NCI-H2227 treated with DMSO at 0.1 percent for 48 hours (cell line): ENCODE measurements around the gene DPYSL4.

ENCODE experiments used
- DNase-seq: peaks from one replicate; lab custom pipeline; 2025; lab: John Stamatoyannopoulos, UW

DPYSL4 gene

DNA sequence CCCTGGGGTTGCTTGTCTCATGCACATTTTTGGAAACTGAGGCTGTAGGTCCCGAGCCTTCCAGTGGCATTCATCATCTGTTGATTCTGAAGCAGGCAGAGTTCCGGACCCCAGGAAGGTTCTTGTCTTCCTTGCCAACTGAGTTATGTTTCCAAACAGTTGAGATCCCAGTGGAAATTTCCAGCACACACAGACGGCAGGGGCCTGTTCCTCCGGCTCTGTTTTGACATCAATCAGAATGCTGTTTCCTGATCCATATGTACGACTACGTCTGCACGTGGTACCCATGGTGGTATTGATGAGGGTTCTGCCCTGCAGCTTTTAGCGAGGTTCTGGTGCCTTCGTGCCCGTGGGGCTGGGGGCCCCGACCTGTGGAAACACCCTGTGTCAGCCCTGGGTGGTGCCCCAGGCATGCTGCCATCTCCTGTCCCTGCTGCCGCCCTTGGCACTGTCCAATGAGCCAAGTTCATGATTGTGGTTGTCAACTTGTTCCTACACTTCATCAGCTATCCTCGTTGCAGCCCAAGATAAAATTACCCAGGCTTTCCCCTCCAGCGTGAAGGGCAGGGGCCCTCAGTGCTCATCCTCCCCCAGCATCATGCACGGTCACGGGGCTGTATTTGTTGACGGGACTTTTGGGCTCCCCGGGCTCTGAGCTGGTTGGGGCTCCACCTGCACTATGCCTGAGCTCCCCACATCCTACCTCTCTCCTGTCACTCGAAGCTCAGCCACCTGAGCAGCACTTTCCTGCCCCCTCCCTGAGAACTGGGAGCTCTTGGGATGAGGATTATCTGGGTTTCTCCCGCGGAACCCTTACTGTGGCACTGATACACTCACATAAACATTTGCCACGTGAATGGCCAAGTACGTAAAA is 7.8 kb upstream of the DPYSL4 start:
- DNase-seq: no peak

DNA sequence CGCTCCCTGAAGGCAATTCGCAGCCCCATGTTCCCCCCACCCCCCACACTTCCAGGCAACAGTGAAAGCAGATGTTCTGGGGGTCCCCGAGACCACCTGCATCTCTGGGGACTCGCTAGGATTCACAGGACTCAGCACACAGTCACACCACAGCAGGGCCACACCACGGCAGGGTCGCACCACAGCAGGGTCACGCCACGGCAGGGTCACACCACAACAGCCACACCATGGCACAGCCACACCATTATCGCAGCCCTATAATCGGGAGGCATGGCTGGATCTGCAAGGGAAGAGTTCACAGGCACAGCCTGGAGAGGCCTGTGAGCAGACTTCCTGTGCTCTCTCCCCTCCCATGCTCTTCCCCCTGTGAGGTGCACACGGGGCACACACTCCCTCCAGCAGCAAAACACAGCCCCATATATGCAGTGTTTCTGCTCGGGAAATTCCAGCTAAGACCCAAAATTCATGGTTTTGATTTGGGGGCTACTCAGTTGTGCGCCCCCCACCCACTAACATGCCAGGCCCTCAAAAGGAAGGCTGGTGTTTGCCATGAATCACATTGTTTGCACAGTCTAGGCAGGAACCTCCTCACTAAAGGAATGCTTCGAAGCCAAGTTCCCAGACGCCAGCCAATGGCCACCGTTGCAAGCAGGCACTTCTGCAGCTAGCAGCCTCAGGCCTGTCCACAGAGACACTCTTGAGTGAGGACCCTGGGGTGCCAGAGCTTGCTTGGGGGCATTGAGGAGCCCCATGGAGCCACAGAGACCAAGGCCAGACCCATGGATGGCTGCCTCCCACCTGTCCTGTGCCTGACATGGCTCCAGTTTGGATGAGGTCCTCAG is 7.0 kb upstream of the DPYSL4 start:
- no peak for DNase-seq

DNA sequence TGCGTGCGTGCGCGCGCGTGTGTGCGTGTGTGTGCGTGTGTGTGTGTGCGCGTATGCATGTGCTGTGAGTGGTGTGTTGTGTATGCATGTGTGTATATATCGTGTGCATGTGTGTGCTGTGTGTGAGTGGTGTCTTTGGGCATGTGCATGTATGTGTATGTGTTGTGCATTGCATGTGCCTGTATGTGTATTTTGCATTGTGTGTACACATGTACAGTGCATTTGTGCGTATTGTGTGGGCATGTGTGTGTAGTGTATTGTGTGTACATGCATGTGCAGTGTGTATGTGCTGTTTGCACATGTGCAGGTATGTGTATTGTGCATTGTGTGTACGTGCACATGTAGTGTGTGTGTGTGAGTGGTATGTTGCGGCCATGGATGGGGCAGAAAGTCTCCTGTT is 6.0 kb upstream of the DPYSL4 start:
- DNase-seq: no peak

DNA sequence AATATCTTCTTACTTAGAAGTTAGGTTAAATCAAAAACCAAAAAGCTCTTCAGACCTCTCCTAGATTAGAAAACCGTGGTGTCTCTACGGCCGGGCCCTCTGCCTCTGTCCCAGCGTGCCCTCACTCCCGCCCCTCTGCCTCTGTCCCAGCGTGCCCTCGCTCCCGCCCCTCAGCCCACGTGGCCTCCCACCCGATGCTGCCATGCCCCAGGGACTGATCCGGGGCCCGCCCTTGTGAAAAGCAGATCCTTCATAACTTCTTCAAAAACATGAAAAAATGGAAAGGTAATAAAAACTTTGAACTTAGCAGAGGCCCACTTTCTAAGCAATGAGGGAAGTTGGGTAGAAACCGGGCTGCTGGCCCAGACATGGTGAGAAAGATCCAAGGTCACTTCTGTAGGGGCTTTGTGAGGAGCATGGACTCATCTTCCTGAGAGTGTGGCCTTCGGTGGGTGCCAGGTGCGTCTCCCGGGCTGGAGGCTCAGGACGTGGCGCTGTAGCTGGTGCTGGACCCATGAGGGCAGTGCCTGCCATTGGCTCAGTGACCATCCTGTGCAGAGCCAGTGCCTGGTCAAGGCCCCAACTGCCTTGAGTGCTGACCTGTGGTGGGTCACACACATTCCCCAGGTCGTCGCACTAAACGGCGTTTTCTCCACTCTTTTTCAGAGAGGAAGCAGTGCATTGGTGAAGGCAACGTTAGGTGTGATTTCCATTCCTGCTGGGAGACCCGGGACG is 4.9 kb upstream of the DPYSL4 start:
- no peak for DNase-seq

DNA sequence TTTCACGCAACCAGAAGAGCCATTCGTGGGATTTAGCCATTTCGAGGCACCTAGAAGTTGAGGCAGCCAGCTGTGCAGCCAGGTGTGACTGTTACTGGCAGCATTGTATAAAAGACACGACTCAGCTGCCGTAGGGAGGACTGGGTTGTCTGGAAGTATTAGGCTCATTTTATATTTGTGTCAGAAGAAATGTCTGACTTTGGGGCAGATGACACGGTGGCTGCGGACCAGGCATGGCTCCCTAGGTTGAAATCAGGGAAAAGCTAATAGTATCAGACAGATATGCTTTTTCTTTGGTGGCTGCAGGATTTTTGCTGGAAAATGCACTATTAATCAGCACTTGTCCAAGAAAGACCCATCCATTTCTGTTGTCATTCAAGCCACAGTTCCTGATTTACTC is 4.2 kb upstream of the DPYSL4 start:
- no peak for DNase-seq

DNA sequence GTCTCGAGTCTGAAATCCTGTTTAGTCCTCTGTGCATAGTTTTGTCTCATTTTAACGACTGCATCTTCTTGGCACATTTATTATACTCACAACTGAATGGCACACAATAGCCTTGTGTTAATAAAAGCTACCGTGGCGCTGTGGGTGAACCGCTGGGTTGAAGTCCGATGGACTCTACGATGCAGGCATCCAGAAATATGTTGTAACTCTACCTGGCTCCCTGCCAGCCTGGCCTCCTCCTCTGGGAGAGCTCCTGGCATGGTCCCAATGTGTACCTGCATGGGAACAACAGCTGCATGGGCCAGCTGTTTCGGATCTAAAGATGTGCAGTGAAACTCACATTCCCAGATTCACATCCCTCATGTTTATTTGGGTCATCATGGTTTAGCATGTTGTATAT is 3.7 kb upstream of the DPYSL4 start:
- no peak for DNase-seq

DNA sequence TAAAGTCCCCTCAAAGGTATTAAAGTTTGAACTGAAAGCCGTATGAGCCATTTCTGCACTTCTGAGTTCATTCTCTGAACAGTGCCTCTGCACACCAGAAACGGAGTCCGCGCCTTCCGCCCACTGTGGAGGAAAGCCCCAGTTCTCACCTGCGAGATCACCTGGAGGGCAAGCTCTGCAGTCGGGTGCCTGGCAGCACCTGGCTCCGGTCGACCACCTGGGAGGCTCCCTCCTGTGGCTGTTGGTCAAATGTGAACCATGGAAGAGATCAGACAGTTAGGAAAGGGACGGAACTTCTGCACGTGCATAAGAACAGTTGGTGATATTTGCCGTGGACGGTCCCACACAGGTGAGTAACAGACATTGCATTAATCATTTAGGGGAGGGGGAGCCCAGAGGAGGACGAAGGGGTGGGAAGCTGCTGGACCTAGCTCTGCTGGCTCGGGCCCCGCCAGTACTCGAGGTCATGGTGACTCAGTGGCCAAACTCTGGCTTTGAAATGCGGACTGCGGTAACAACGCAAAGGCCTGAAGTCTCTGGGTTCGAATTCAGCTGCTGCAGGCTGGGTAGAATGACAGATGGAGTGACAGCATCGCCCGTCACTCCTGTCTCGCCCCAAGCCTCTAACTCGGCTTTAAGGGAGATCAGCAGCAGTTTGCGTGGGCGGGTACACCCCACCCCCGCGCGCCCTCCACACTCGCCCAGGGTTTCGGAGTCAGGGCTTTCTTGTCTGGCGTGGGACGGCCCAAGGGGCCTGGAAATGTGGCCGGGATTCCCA is 1.7 kb upstream of the DPYSL4 start:
- no peak for DNase-seq

DNA sequence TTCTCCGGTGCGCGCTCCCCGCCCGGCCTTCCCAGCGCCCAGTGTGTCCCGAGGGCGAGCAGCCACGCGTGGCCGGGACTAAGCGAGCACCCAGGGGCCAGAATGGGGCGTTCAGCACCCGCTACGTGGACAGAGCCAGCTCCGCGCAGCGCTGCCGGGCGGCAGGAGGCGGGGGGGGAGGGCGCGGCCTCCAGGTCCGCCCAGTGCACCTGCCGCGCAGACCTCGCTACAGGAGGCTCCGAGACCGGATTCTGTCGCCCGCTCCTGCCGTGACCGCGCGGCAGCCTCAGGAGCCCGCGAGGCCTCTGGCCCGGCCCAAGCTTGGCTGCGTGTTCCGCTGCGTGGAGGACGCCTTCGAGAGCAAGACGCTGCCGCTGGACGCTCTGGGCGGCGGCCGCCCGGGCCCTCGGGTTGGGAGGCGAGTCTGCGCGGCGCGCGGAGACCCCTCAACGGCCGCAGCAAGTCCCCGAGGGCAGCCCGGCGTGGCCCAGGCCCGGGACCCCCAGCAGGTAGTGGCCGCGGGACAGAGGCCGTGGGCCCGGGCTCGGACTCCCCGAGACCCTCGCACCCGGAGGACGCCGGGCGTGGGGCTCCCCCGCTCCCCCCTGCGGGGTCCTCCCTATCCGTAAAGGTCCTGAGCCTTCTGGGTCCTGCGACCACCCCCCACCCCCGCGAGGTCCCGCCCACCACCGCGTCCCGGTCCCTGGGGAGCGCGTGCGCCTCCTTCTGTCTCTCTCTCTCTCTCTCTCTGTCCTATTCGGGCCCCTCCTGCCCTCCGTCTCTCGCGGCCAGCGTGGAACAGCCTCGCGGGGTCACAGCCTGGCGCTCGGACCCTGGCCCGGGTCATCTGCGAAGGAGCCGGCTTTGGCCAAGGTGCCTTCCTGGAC is 904 bp upstream of the DPYSL4 start:
- DNase-seq: no peak

DNA sequence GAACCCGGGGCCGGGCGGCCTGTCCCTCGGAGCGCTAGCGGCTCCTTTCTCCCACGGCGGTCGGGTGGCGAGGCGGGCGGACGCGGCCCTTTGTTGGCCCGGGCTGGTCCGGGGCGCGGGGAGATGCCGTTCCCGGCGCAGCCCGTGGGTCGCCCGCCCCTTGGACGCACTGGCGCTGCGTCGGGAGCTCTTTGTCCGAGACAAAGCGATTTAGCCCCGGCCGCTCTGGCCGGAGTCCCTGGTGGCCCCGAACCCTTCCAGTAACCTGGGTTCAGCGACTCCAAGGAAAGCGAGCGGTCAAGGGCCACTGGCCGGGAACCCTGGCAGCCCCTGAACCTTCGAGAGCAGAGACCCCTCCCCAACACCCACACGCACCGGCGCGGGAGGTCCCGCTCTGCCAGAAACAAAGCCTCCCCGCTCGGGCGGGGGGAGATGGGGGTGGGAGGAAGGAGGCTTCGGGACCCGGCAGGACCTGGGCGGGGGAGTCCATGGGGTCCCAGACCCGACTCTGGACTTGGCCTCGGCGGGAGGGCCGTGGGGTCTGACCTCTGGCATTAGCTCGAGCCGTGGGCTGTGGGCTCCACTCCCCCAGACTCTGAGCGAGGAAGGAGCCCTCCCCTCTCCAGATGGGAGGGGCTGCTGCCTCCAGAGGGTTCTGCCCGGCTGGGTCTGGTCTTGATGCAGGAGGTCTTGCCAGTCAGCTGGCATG is 836 bp downstream of the DPYSL4 start:
- no peak for DNase-seq

DNA sequence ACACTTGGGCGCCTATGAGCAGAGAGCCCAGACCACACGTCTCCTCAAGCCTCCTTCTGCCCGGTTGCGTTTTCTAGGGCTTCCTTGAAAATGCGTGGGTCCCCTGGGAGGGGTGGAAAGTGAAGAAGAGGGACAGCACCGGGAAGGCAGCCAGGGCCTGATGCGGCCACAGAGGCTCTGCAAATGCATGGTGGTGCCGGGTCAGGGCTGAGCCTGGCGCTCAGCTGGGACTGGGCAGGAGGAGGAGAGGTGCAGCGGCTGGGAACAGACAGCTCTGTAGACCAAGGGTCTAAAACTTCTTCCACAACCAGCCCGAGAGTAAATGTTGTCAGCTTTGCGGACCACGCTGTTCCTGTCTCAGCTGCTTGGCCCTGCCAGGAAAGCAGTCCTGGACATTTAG is 1.6 kb downstream of the DPYSL4 start:
- DNase-seq: no peak

DNA sequence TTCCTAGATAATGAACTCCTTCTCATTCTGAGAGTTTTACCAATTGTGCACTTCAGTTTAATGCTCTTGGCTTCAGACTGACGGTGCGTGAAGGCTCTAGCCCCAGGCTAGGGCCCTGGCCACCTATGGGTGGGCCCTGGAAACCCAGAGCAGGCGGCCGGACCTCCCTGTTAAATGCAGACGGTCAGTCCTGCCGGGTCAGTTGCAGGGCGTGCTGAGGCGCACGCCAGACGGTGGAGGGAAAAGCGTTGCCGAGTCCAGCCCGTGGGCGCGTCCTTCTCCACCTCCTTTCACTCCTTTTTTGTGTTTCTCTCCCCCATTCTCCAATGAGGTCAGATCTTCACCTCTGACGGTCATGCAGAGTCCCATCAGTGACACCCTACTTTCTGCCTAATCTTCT is 2.3 kb downstream of the DPYSL4 start:
- no peak for DNase-seq

DNA sequence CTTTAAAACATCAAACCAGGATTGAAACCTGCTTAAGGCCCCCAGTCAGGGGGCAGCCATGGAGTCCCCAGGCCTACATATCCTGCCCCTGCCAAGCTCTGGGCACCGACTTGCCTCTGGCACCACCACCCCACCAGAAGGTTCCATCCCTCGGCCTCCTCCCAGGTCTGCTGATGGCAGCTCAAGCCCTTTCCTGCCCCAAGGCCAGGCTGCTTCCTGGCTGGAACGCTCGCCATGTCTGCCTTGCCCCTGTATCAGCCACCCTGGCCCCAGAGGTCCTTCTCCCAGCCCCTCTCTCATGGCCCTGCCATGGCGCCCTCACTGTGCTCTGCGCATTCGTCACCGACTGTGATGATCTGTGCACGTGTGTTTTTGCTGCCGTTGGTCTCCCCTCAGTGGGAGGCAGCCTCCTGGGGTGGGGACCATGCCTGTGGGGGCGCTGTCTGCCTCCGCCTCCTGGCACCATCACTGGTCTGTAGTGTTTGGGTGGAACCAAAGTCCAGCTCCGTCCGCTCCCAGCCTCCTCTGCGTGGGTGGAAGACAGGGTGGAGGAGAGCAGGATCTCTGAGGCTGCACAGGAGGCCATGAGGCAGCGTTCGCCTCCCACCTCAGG is 3.2 kb downstream of the DPYSL4 start:
- DNase-seq: no peak

DNA sequence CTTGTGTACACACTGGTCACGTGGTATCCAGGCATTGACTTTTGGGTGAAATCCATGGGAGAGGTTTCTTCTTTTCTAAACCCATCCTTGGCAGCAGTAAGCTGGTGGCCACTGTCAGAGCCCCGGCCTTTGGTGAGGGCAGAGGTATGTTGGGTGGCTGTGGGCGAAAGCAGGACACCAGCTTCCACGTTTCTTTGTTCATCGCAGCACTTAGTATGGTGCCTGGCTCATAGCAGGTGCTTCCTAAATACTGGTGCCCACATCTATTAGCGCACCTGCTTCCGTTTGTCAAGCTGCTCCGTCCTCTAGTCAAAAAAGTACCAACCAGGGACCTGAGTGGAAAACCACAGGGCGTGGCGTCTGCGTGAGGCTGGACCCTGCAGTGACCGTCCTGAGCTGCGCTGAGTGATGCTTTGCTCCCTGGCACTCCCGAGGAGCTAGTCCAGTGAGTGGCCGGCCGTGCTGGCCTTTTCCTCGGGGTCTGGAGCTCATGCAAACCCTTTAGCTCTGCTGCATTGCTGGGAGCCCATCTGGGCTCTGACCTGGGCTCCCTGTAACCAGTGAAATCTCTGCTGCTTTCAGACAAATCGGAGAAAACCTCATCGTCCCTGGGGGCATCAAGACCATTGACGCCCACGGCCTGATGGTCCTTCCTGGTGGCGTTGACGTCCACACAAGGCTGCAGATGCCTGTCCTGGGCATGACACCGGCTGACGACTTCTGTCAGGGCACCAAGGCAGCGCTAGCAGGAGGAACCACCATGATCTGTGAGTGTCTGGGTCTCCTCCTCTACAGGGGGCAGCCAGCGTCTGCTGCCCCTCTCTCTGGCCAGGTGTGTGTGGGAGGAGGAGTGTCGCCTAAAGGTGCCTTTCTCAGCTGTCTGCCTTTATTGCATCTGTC is 5.6 kb downstream of the DPYSL4 start:
- DNase-seq: no peak

DNA sequence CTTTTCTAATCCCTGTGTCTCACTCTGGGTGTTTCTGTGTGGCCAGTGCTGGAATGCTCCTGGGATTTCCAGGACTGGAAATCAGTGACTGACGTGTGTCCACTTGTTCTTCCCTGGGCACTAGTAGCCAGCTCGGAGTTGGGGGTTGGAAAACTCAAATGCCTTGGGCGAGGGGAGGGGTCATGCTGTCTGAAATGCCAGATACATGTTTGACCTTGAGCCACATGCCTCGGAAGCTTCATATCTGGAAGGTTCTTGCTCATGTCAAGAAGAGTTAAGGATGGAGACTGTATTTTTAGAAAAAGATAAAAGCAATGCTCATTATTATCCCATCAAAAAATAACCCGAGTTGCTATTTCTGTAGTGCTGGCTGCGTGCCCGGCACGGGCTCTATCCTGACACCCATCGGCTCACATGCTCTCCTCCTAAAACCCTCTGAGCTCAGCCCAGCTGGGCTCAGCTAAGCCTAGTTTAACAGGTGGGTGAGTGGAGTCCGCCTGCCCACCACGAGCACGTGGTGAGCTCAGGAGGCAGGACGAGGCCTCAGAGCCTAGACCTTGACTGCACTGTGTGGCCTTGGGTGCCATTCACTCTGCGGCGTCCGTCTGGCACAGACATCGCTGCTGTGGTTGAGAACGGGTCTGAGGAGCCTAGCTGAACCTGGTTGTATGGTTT is 6.4 kb downstream of the DPYSL4 start:
- no peak for DNase-seq

DNA sequence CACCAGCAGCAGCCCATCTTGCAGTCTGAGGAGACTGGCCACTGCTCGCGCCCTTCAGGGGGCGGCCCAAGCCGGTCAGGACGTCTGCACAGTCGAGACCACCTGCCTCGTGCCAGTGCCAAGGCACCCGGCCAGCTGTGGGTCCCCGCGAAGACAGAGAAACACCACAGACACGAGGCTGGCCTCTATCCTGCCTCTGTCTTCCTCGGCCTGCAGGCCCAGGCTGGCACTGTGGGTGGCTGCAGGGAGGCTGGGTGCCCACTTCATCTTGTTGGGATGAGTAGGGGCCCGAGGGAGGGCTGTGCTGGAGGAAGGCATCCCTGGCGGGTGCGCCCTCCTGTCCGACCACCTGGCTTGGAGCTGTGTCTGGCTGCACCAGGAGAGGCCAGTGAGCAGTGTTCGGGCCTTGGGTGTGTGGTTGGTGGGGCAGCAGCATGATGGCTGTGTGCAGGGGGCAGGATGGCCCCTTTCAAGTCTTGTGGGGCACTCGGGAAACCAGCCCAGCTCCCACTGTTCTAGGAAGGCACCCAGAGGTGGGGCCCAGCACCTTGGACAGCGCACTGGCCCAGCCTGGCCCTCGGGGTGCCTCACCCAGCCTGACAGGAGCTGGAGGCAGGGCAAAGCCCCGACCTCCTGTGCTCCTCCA is 7.3 kb downstream of the DPYSL4 start:
- DNase-seq: no peak

DNA sequence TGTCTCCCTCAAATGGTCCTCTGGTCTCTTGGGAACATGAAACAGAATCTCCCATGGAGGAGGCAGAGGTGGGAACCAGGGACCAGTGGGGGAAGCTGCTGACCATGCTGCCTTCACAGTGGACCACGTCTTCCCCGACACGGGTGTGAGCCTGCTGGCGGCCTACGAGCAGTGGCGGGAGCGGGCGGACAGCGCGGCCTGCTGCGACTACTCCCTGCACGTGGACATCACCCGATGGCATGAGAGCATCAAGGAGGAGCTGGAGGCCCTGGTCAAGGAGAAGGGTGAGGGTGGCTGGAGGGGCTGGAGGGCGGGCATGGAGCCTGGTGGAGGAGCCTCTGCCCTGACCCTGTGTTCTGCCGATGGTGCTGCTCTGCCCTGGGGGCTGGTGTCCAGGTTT is 8.0 kb downstream of the DPYSL4 start:
- DNase-seq: no peak

DNA sequence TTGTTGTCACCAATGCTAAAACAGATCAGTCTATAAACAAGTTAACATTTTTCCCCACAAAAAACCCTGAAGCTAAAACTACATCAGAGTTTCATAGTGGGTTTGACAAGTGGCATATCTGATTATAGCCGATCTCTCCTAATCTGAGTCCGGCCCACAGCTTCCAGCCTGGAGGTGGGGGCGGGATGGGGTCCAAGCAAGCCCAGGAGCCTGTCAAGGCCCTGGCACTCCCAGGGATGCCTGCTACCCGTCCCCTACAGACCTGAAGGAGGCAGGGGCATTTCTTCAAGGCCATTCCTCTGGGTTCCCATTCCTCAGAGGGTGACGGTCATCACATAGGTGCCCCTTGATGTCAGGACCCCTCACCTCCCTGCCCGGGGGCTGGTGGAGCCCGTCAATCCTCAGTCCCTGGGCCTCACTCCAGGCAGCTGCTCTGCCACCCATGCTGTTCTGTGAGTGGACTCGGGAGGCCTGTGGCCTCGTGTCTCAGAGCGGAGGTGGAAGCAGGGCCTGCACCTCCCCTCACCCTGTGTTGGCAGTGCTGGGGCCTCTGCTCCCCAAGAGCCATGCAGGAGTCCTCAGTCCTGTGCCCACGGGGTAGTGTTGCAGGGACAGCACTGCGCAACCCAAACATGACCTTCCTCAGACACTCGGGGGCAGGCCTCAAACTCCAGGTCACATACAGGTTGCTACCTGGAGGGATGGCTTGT is 8.8 kb downstream of the DPYSL4 start:
- no peak for DNase-seq
